OCI-LY7 (cell line): ENCODE measurements around the gene C1orf141.

Source experiments
- EZH2phosphoT487 ChIP-seq: fragments of 200-600 bp; sonication (generic); IDR thresholded peaks from 2 replicates; pipeline ENCODE4 v1.6.1; 2018; ENCODE audit warnings: low read depth, borderline replicate concordance, mild to moderate bottlenecking, mixed run types, antibody characterized with exemption, low read length, moderate library complexity, mixed read lengths
- TF ChIP-seq, protein P1 (sequence below): fragments of 200-600 bp; sonication (generic); conservative IDR thresholded peaks from 2 replicates; pipeline ENCODE4 v1.5.1; 2014; ENCODE audit warnings: mild to moderate bottlenecking, antibody characterized with exemption, low read length, moderate library complexity, mixed read lengths

DNA sequence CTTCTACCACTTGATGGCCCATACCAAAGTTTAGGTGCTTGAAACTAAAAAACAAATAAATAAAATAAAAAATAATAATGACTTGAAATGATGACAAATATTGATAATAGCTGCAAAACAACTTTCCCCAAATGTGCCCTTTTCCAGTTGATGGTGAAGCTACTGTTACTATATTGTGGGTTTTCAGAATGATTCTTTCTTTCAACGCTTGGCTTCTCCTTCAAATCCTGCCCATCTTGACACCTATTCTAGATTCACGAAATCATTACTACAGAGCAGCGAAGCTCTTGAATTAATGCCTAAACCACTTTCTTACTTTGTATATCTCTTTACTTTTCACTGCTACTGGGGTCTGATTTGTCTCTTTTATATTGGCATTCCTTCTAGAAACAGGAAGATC is 9.2 kb upstream of the C1orf141 start:
- TF ChIP-seq, protein P1, sequence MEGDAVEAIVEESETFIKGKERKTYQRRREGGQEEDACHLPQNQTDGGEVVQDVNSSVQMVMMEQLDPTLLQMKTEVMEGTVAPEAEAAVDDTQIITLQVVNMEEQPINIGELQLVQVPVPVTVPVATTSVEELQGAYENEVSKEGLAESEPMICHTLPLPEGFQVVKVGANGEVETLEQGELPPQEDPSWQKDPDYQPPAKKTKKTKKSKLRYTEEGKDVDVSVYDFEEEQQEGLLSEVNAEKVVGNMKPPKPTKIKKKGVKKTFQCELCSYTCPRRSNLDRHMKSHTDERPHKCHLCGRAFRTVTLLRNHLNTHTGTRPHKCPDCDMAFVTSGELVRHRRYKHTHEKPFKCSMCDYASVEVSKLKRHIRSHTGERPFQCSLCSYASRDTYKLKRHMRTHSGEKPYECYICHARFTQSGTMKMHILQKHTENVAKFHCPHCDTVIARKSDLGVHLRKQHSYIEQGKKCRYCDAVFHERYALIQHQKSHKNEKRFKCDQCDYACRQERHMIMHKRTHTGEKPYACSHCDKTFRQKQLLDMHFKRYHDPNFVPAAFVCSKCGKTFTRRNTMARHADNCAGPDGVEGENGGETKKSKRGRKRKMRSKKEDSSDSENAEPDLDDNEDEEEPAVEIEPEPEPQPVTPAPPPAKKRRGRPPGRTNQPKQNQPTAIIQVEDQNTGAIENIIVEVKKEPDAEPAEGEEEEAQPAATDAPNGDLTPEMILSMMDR, result no peak
- no peak for TF ChIP-seq EZH2phosphoT487
